NCI-H2081 (cell line): ENCODE data around the gene PDK2.
A peak's percentile ranks its signal among the peaks of the same experiment; 100 is the strongest.

ENCODE experiments used
- DNase-seq, 2 experiments: peaks; one replicate each; lab custom pipeline; 2025; lab: John Stamatoyannopoulos, UW

PDK2 gene

DNA sequence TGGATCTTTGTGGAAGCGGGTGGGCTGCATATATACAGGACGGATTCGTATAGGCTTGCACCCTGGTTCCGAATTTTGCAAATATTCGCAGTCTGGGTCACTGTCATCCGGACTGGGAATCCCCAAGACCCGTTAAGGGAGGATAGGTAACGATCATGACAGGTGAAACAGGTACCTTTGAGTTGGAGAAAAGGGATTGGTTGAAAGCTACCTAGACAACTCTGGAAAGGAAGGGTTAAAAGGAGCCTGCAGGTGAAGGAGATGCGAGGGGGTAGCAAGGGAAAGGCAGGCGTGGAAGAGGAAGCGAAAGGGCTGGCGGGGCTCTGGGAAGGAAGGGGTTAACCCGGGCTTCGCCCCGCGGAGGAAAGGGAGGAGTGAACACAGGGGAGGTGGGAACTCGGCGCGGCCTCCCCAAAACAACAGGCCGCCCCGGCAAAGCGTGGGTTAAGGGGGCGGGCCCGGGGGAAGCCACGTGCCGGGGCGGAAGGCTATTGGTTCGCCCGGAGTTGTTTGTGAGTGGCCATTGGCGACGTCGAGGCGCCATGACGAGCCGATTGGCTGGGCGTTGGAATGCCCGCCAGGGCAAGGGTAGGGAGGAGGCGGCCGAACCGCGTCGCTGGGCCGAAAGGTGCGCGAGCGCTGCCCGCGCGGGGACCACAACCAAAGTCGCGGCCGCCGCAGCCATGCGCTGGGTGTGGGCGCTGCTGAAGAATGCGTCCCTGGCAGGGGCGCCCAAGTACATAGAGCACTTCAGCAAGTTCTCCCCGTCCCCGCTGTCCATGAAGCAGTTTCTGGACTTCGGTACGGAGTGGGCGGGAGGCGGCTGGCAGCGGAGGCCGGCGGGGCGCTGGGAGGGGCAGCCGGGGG is at the start of gene PDK2:
Gene PDK2 (plus strand): TSS at position 599 of the 867 bp plus-strand sequence. CDS start 85 bp downstream, at position 684.
- peak; percentile 92 to 96 for DNase-seq

DNA sequence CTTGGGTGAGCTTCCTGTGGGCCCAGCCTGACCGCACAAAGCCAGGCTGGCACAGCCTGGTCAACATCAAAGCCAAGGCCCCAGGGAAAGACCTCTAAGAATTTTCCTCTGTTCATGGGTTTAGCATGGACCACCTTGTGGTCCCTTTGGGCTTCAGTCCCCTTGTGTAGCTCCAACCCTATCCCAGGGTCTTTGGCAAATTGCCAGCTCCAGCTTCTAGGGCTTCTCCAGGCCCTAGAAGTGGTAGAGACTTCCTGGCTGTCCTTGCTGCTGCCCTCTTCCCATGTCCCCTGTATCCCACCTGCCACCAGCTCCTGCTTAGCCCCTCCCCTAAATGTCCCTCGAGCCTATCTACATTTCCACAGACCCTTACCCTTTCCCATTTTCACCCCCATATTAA is 49.0 kb upstream of the PDK2 start:
- DNase-seq, result no peak

DNA sequence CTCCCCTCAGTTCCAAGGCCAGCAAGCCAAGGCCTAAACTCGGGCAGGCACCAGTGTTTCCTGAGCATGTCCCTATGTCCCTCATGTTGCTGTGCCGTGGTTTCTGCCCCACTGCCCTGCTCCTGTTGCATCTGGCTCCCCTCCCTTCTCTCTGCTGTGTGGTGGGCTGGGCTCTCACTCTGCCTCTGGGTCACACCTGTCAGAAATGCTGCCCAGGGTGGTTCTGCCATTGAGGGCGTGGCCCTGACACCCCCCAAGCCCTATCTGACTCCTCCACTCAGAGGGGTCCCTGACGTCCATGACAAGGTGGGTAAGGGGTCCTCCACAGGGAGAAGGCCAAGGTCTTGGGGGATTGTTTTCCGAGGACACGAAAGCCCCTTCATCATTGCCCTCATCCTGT is 48.5 kb upstream of the PDK2 start:
- no peak for DNase-seq

DNA sequence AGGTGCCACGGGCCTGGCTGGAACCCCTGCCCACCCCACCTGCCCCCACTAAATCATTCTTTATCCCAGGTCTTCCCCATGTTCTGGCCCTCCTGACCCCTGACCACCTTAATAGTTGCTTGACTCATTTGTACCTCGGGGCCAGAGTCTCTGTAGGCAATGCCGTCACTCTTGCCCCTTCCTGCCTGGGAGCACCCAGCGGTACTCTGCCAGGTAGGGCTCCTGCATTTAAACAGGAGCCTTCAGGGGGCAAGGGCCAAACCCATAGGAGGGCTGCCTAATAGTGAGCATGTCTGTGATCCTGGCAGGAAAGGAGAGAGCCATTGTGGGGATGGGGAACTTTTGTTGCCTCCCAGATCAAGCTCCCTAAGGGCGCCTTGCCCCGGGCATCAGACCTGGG is 48.1 kb upstream of the PDK2 start:
- DNase-seq, result no peak

GRCh38 chr17:50047488-50048126 is 47.5 kb upstream of the PDK2 start:
- DNase-seq, result no peak

DNA sequence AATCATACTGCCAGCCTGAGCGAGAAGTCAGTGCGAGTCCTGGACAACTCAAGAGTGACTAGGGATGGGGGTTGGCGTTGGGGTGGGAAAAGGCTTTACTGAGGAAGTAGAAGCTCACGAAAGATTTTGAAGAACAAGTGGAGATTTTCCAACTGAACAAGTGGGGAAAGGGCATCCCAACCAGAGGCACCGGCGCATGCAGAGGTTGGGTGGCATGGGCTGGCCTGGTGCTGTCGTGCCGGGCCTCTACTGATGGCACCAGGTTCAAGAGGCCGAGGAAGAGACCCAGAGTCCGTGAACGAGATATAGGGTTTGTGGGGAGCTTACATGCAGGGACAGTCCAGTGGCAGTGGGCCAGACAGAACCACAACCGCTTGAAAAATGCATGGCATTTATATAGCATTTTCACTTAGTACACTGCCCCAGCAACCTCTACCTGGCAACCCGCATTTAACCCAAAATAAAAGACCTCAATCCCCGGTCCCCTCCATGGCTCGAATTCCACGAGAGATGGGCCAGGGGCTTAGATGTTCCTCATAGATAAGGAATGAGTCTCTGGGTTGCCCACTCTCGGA is 46.9 kb upstream of the PDK2 start:
- no peak for DNase-seq

DNA sequence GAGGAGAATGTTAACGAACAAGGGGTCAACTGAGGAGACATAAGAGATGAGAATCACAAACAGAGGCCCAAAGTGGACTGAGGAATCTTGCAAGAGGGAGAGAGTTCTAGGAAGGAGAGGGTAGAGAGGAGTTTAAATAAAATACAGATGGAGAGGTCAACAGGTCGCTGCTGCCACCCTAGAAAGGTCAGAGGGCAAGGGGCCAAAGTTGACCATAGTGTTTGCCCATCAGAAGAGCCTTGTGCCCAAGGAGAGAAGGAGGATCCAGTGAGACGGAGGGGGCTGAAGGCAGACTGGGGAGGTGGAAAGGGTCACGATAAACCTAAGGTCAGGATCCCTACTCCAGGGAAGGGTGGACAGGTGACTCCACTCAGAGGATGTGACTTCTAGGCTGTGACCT is 46.2 kb upstream of the PDK2 start:
- no peak for DNase-seq

DNA sequence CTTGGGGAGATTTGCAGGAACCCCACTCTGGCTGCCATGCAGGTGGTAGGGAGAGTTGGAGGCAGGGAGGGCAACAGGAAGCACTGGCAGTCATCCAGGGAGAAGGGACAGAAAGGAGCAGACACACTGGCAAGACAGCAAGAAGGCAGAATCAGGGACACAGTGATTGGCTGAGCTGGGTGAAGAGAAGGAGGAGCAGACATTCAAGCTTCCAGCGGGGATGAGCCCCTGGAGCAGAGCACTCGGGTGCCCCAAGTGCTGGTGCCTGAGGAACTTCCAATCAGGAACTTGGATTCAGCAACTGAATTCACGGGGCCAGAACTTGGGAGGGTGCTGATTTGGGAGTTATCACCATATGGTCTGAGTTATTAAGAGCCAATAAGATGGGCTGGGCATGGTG is 45.5 kb upstream of the PDK2 start:
- DNase-seq, result no peak

DNA sequence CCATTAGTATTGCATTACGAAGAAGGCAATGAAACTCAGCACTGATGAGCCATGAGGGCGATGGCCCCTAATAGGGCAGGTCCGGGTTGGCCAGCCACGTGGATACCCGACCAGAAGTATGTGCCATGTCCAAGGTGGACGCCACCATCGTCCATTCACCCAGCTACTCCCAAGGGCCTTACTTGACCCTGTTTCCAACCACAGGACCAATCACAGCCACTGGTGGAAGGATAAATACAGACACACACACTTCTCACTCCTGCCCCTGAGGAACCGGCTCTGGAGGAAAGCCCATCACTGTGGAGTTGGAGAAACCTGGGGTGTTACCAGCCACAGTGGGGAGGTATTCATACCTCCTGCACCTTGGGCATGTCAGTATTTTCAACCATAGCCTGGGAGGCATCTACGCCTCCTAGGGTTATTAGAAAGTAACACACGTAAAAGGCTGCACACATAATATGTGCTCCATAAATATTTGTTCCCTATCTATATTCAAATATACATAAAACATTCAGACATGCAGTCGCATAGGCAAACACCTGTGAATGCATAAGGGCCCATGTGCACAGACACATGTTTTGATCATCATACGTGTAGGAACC is 44.6 kb upstream of the PDK2 start:
- no peak for DNase-seq

GRCh38 chr17:50051082-50051576 is 44.0 kb upstream of the PDK2 start:
- DNase-seq, result no peak

GRCh38 chr17:50051606-50052005 is 43.5 kb upstream of the PDK2 start:
- DNase-seq, result no peak

GRCh38 chr17:50052241-50052796 is 42.8 kb upstream of the PDK2 start:
- peak; percentile 31 to 78 for DNase-seq

GRCh38 chr17:50052822-50053653 is 42.1 kb upstream of the PDK2 start:
- no peak for DNase-seq

- DNase-seq, result no peak
These were observed 41.5 kb upstream of the PDK2 start for GRCh38 chr17:50053654-50053960.

DNA sequence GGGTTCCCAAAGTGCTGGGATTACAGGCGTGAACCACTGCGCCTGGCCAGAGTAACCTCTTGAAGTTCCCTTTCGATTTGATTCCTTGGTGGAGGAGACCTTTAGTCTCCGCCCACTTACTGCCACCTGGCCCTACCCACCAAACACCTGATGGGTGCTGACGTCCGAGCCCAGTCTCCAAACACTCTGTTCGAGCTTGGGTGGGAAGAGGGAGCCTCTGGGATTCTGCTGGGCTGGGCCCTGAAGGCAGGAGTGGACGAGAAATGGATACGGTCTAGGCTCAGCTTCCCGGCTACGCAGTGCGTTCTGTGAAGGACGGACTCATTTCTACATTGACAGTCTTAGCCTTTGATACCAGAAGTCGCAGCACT is 40.1 kb upstream of the PDK2 start:
- DNase-seq, result peak; percentile 34 to 75

DNA sequence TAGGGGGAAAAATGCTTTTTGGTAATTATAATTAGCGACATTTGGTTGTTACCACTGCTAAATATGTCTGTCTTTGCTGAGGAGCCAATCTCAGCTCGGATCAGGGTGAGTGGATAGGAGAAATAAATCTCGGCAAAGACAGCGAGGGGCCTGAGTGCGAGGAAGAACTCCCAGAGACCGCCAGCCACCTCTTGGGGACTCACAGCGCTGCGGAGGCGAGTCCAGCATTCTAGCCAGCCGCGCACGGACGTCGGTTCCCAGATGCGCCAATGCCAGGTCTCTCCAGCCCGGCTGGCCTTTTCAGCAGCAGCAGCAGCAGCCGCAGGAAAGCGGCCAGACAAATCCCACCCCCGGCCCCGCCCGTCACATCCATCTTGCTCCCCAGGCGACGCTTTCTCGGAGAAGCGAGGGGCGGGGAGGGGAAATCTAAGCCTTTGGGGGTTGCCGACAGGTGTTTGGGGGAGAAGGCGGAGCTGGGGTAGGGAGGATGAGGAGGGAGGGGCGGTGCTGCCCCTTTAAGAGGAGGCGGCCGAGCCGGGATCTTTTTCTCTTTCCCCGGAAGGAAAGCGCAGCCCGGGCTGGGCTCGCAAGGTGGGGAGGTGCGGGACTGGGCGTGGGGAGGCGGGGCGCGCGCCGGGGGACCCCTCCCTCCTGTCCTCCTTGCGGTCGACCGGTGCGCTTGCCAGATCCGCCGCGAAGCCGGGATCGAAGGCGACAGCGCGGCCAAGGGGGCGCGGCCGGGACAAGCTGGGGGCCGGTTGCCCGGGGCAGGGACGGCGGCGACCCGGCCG is 39.5 kb upstream of the PDK2 start, which contains the start of gene ITGA3:
Gene ITGA3 (plus strand): TSS at position 685 of the 791 bp plus-strand sequence. CDS start 330 bp downstream, outside the sequence.
- peak; percentile 83 for DNase-seq

- DNase-seq, result peak; percentile 57 to 80
These were observed 38.8 kb upstream of the PDK2 start for GRCh38 chr17:50056217-50056960.

- no peak for DNase-seq
These were observed 38.2 kb upstream of the PDK2 start for GRCh38 chr17:50056961-50057330.

- no peak for DNase-seq
These were observed 37.6 kb upstream of the PDK2 start for GRCh38 chr17:50057521-50057991.
